Neuronal stem cell (in vitro differentiated cells): ENCODE results near the gene CFAP206.

Experiments
- DNase-seq: peaks from one replicate; pipeline ENCODE4 v3.0.0-alpha.2; 2013; ENCODE audit warnings: low spot score
- H2AFZ ChIP-seq: one replicate; pipeline ENCODE4 v1.6.1; 2013; ENCODE audit warnings: mild to moderate bottlenecking, low read length, inconsistent platforms
- H2AK5ac ChIP-seq: 2 replicates; pipeline ENCODE4 v1.6.1; 2013; ENCODE audit warnings: low read depth, mild to moderate bottlenecking, inconsistent platforms, low read length, moderate library complexity, mixed read lengths
- H2BK120ac ChIP-seq: 2 replicates; pipeline ENCODE4 v1.6.1; 2013; ENCODE audit warnings: low read depth, mild to moderate bottlenecking, inconsistent platforms, low read length, moderate library complexity, mixed read lengths
- H2BK12ac ChIP-seq: one replicate; pipeline ENCODE4 v1.6.1; 2013; ENCODE audit warnings: low read length, inconsistent platforms
- H2BK15ac ChIP-seq: 2 replicates; pipeline ENCODE4 v1.6.1; 2013; ENCODE audit warnings: mild to moderate bottlenecking, low read length, inconsistent platforms, mixed read lengths
- H2BK5ac ChIP-seq: one replicate; pipeline ENCODE4 v1.6.1; 2013; ENCODE audit warnings: inconsistent platforms, mild to moderate bottlenecking, low read length, moderate library complexity
- H3K14ac ChIP-seq: one replicate; pipeline ENCODE4 v1.6.1; 2013; ENCODE audit warnings: low read length, inconsistent platforms
- H3K18ac ChIP-seq: 2 replicates; pipeline ENCODE4 v1.6.1; 2013; ENCODE audit warnings: low read length, inconsistent platforms
- H3K23ac ChIP-seq: 2 replicates; pipeline ENCODE4 v1.6.1; 2013; ENCODE audit warnings: low read depth, mild to moderate bottlenecking, mixed read lengths, low read length, inconsistent platforms; ENCODE audit not compliant: poor library complexity
- H3K27ac ChIP-seq: replicated peaks from 3 replicates; pipeline ENCODE4 v1.5.1; 2013; ENCODE audit warnings: low read length, inconsistent platforms
- H3K27me3 ChIP-seq, 3 experiments: 2 replicates each; pipeline ENCODE4 v1.6.1; 2013; ENCODE audit warnings: low read length in 3 of 3, mild to moderate bottlenecking in 2 of 3, inconsistent platforms in 1 of 3, low read depth in 1 of 3, mixed read lengths in 1 of 3, moderate library complexity in 1 of 3; ENCODE audit not compliant: control insufficient read depth in 3 of 3, insufficient read depth in 3 of 3
- H3K36me3 ChIP-seq, 2 donors: replicated peaks in 1 of 2; 2 replicates each; pipeline ENCODE4 v1.6.1; 2013; ENCODE audit warnings: low read length in 2 of 2; ENCODE audit not compliant: control insufficient read depth in 2 of 2, insufficient read depth in 2 of 2
- H3K4ac ChIP-seq: 2 replicates; pipeline ENCODE4 v1.6.1; 2013; ENCODE audit warnings: inconsistent platforms, mild to moderate bottlenecking, low read length, moderate library complexity
- H3K4me1 ChIP-seq, 2 donors: 1 replicate in 1 of 2; 2 replicates in 1 of 2; pipeline ENCODE4 v1.6.1; 2013; ENCODE audit warnings: low read length in 2 of 2, low read depth in 1 of 2; ENCODE audit not compliant: control insufficient read depth in 2 of 2, insufficient read depth in 1 of 2
- H3K4me2 ChIP-seq: one replicate; pipeline ENCODE4 v1.6.1; 2013; ENCODE audit warnings: mild to moderate bottlenecking, low read length, inconsistent platforms; ENCODE audit not compliant: insufficient read depth, poor library complexity, severe bottlenecking
- H3K4me3 ChIP-seq, 2 donors: 2 replicates each; pipeline ENCODE4 v1.5.1; 2013; ENCODE audit warnings: low read length in 2 of 2, mild to moderate bottlenecking in 2 of 2, inconsistent platforms in 1 of 2, moderate library complexity in 1 of 2
- H3K79me1 ChIP-seq: one replicate; pipeline ENCODE4 v1.6.1; 2013; ENCODE audit warnings: low read depth, mild to moderate bottlenecking, inconsistent platforms, low read length, moderate library complexity
- H3K9ac ChIP-seq: one replicate; pipeline ENCODE4 v1.6.1; 2013; ENCODE audit warnings: mild to moderate bottlenecking, low read depth, low read length, inconsistent platforms; ENCODE audit not compliant: poor library complexity
- H3K9me3 ChIP-seq, 2 donors: replicated peaks in 1 of 2; 2 replicates each; pipeline versions ENCODE3 to v1.6.1; 2013; ENCODE audit warnings: low read length in 2 of 2, mild to moderate bottlenecking in 2 of 2, inconsistent platforms in 1 of 2, low read depth in 1 of 2, mixed read lengths in 1 of 2, moderate library complexity in 1 of 2; ENCODE audit not compliant: control insufficient read depth in 2 of 2, insufficient read depth in 1 of 2
- H4K8ac ChIP-seq: one replicate; pipeline ENCODE4 v1.6.1; 2013; ENCODE audit warnings: low read depth, mild to moderate bottlenecking, inconsistent platforms, low read length, moderate library complexity
- H4K91ac ChIP-seq: one replicate; pipeline ENCODE4 v1.6.1; 2013; ENCODE audit warnings: low read length, low read depth, mild to moderate bottlenecking, inconsistent platforms; ENCODE audit not compliant: poor library complexity
- WGBS, 2 donors: extraction: QIAGEN DNeasy Blood & Tissue Kit; methylation state at CpG; one replicate each; pipeline ENCODE4 v1.1.7; 2013; ENCODE audit warnings: missing lambda C conversion rate in 2 of 2, mixed read lengths in 1 of 2; ENCODE audit not compliant: insufficient read length in 2 of 2, insufficient replicate concordance in 1 of 2; ENCODE audit errors: extremely low coverage in 2 of 2; 5-methylcytosine and 5-hydroxymethylcytosine counted together

CFAP206 gene

DNA sequence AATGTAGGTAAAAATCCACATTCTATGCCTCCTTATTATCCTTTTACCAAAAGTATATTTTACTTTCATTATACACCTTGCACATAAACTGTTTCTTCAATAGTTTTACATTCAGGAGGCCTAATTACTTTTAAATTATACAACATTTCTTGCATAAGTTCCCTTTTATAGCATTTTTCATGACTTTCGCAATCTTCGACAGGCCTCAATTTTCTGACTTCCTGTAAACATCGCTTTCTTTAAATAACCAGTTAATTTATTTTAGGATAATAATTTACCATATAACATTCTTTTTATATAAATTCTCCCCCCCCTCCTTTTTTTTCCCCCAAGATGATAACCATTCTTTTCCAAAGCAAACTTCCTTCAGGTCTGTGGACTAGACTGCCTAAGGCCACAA lies 74.2 kb downstream of the CFAP206 start:
- H2AK5ac ChIP-seq, result no peak overlapping the region
- no peak overlapping the region for H2BK15ac ChIP-seq
- H3K18ac ChIP-seq, result no peak overlapping the region
- no peaks in the 10 kb centered on the region for H3K4me1 ChIP-seq
- no peak overlapping the region for H3K14ac ChIP-seq
- no peak overlapping the region for H2AFZ ChIP-seq
- no peak overlapping the region for H3K4me3 ChIP-seq
- H3K27me3 ChIP-seq, result no peaks in the 10 kb centered on the region
- no peak overlapping the region for H3K4ac ChIP-seq
- WGBS, 2 donors, result no CpG with 5 or more reads among the region's 3 CpGs
- DNase-seq, result no peak
- H3K4me2 ChIP-seq, result no peak overlapping the region
- no peak overlapping the region for H3K27ac ChIP-seq
- H3K36me3 ChIP-seq, result peaks cover 1 to 4% of the 10 kb centered on the region in 2 donors
- H3K9ac ChIP-seq, result no peak overlapping the region
- H2BK5ac ChIP-seq, result no peak overlapping the region
- no peak overlapping the region for H2BK12ac ChIP-seq
- no peaks in the 10 kb centered on the region for H3K79me1 ChIP-seq
- H2BK120ac ChIP-seq, result no peak overlapping the region
- H3K23ac ChIP-seq, result no peak overlapping the region
- H4K8ac ChIP-seq, result no peak overlapping the region
- H4K91ac ChIP-seq, result no peak overlapping the region
- H3K9me3 ChIP-seq, result peaks cover 1 to 8% of the 10 kb centered on the region in 2 donors

DNA sequence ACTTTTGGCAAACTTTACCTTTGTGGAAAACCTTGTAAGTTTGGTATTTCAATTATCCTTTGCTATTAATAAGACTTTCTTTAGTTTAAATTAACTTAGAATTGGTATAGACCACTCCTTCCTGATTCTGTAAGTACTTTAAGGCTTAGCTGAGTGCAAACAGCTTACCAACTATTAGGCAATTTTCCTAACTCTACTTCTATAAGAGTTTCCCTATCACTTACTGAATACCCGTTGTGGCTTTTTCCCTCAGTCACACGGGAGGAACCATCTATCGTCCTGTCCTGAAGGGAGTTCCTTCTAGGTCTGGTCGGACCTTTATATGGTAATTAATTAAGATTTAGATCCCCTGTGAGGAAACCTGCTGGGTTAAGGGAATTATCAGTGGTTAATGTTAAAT lies 74.6 kb downstream of the CFAP206 start:
- Histone ChIP-seq H4K8ac (no peak overlapping the region), H2BK5ac (no peak overlapping the region), H3K27me3 (no peaks in the 10 kb centered on the region), H3K23ac (no peak overlapping the region), H2BK120ac (no peak overlapping the region), H3K79me1 (no peaks in the 10 kb centered on the region), H2BK12ac (no peak overlapping the region), H2AFZ (no peak overlapping the region), H2BK15ac (no peak overlapping the region), H3K9ac (no peak overlapping the region), H3K4me3 (no peak overlapping the region), H3K18ac (no peak overlapping the region), H3K4me2 (no peak overlapping the region), H3K4me1 (peaks cover 0 to 2% of the 10 kb centered on the region in 2 donors), H3K27ac (no peak overlapping the region), H4K91ac (no peak overlapping the region), H3K14ac (no peak overlapping the region), H3K9me3 (peaks cover 1 to 8% of the 10 kb centered on the region in 2 donors), H3K36me3 (peaks cover 1 to 4% of the 10 kb centered on the region in 2 donors), H2AK5ac (no peak overlapping the region), H3K4ac (no peak overlapping the region)
- WGBS, 2 donors, result no CpG with 5 or more reads among the region's 4 CpGs
- no peak for DNase-seq

DNA sequence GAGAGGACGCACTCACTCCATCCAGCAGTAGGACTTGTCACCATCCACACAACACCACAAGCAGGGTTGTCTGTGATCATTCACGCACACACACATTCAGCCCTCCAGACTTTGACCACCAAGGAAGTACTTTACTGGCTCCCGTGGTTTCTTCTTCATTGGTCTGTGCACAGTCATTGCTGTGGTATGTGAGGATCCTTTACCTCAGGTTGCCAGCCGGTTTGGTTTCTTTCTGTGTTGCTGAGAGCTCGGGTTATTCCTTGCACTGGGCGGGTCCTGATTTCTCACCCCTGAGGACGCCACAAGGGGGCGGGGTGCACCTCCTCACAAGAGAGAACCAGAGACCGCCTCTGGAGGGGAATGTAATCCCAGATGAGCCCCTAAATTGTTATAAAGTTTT lies 76.2 kb downstream of the CFAP206 start:
- no peak overlapping the region for H4K91ac ChIP-seq
- peaks cover 0 to 5% of the 10 kb centered on the region in 2 donors for H3K4me1 ChIP-seq
- no peak overlapping the region for H2BK5ac ChIP-seq
- H3K4ac ChIP-seq, result no peak overlapping the region
- no peak overlapping the region for H3K23ac ChIP-seq
- no peak overlapping the region for H3K27ac ChIP-seq
- H2AFZ ChIP-seq, result no peak overlapping the region
- H3K14ac ChIP-seq, result no peak overlapping the region
- H3K4me3 ChIP-seq, result no peak overlapping the region
- no peaks in the 10 kb centered on the region for H3K27me3 ChIP-seq
- DNase-seq, result peak; percentile 11
- no peak overlapping the region for H3K9ac ChIP-seq
- H3K9me3 ChIP-seq, result peaks cover 1 to 8% of the 10 kb centered on the region in 2 donors
- no peak overlapping the region for H2BK12ac ChIP-seq
- H2BK120ac ChIP-seq, result no peak overlapping the region
- no peaks in the 10 kb centered on the region for H3K79me1 ChIP-seq
- H3K18ac ChIP-seq, result no peak overlapping the region
- H3K4me2 ChIP-seq, result no peak overlapping the region
- peaks cover 1 to 4% of the 10 kb centered on the region in 2 donors for H3K36me3 ChIP-seq
- no CpG with 5 or more reads among the region's 9 CpGs for WGBS, 2 donors
- H2AK5ac ChIP-seq, result no peak overlapping the region
- H2BK15ac ChIP-seq, result no peak overlapping the region
- no peak overlapping the region for H4K8ac ChIP-seq

DNA sequence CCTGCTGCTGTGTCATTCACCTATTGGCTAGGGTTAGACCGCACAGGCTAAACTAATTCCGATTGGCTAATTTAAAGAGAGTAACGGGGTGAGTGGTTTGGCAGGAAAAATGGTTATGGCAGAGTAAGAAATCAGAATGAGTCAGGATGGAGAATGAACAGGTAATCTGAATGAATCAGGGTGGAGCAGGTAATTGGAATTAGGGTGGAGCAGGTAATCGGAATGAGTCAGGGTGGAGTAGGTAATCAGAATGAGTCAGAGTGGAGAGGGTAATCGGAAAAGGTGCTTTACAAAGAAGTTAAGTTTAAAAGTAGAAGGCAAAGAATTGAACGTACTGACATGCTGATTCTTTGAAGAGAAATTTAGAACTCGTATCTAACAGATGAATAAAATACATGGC lies 76.7 kb downstream of the CFAP206 start:
- H2AK5ac ChIP-seq, result no peak overlapping the region
- no peak overlapping the region for H3K9ac ChIP-seq
- H2AFZ ChIP-seq, result no peak overlapping the region
- no peak overlapping the region for H3K23ac ChIP-seq
- peaks cover 1 to 4% of the 10 kb centered on the region in 2 donors for H3K36me3 ChIP-seq
- H4K91ac ChIP-seq, result no peak overlapping the region
- H3K4me2 ChIP-seq, result no peak overlapping the region
- no peaks in the 10 kb centered on the region for H3K79me1 ChIP-seq
- no peak overlapping the region for H2BK5ac ChIP-seq
- peaks cover 0 to 7% of the 10 kb centered on the region in 2 donors for H3K4me1 ChIP-seq
- no CpG with 5 or more reads among the region's 7 CpGs for WGBS, 2 donors
- no peak overlapping the region for H2BK120ac ChIP-seq
- no peak overlapping the region for H4K8ac ChIP-seq
- no peak overlapping the region for H3K18ac ChIP-seq
- DNase-seq, result no peak
- H2BK12ac ChIP-seq, result no peak overlapping the region
- no peak overlapping the region for H3K4me3 ChIP-seq
- H3K27ac ChIP-seq, result no peak overlapping the region
- H3K27me3 ChIP-seq, result no peaks in the 10 kb centered on the region
- no peak overlapping the region for H3K14ac ChIP-seq
- no peak overlapping the region for H3K4ac ChIP-seq
- H2BK15ac ChIP-seq, result no peak overlapping the region
- H3K9me3 ChIP-seq, result peaks cover 1 to 8% of the 10 kb centered on the region in 2 donors
